Gastroesophageal sphincter (tissue), 2 donors: ENCODE results near the gene ITM2B.

ENCODE experiments used
- EP300 ChIP-seq: sonication (generic); formaldehyde crosslinking; IDR thresholded peaks from one replicate; pipeline ENCODE4 v1.6.1; 2017; ENCODE audit warnings: antibody characterized with exemption, mild to moderate bottlenecking
- POLR2A ChIP-seq, 2 donors: fragments of 450-650 bp; IDR thresholded peaks; one replicate each; pipeline ENCODE4 v1.6.1; 2017; ENCODE audit warnings: antibody characterized with exemption in 2 of 2, mild to moderate bottlenecking in 2 of 2, moderate library complexity in 1 of 2

DNA sequence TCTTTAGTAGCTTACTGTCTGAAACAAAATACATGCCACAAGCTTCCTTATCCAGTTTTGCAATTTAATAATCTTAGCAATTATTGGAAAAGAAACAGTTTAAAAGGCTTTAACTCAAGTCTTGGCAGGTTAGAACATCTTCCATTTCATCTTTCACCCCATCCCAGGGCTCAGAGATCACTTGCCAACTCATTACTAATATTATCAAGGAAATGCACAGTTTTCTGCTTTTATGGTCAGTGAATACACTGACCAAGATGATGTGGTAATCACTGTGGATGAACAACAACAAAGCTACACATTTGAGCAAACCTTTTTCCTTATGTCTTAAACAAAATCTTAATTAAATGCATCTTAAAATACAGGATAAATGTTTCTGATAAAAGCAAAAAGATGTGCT, 48.0 kb upstream of the ITM2B start:
- TF ChIP-seq POLR2A (IDR thresholded peaks at IDR 0.05), result no peak
- no peak for TF ChIP-seq EP300
